ENCODE measurements around the gene NTNG1.

NTNG1 gene

DNA sequence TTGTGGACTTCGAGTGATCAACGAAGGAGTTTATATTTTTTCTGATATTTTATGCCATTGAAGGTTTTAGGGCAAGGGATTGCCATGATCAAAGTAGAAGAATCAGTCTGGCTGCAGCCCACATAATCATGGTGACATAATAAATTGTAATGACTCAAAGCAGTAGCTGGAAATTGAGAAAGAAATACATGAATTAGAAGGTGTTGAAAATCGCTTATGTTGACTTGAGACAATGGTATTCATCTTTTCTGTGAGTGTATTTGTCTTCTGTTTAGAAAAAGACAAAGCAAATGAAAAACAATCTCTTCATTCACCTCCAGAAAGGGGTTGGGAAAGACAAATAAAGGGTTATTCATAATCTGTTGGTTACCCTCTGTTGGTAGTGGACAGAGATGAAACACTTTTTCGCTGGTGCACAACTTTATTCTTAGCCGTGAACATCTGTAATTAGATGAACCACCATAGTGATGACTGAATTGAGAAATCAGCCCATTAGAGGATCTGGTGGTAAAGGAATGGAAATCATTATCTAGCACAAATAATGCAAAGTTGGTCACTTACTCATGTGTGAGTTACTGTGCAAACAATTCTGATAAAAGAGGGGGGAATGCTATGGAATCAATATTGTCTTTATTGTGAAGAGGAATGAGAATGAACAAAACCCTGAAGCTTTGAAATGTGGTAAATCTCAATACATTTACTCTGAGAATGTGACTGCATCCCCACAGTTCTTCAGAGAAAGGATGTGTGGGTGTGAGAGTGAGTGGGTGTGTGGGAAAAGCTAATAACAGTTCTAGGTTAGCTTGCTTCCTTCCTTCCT, 121.8 kb downstream of the NTNG1 start:
- DNase-seq (ENCODE audit: low read depth): no peak

GRCh38 chr1:107263291-107263915, 122.6 kb downstream of the NTNG1 start:
- no peak for DNase-seq (ENCODE audit: low read depth)

- no peak for DNase-seq (ENCODE audit: low read depth)
Observed at GRCh38 chr1:107264007-107264406, 123.2 kb downstream of the NTNG1 start.

DNA sequence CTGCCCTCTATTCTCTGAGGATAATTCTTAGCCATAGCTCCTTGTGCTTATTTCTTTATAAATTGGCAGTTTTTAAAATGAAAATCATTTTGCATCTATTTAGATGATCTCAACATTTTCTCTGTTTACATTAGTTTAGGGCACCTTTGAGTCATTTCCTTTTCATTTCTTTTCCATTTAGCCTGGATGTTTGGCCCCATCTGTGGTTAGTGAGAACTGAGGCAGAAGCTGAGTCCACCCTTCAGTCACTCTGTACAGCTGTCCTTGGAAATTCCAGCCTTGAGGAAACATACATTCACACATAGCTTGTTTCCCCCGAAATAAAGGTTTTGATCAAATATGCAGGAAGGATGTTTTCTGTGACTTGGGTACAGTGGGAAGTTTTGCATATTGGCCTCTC, 123.7 kb downstream of the NTNG1 start:
- DNase-seq (ENCODE audit: low read depth): no peak

- DNase-seq (ENCODE audit: low read depth): no peak
Observed at GRCh38 chr1:107267489-107267888, 126.7 kb downstream of the NTNG1 start.

- no peak for DNase-seq (ENCODE audit: low read depth)
Observed at GRCh38 chr1:107272321-107272720, 131.5 kb downstream of the NTNG1 start.

GRCh38 chr1:107273515-107273914, 132.7 kb downstream of the NTNG1 start:
- no peak for DNase-seq (ENCODE audit: low read depth)

GRCh38 chr1:107274227-107274626, 133.4 kb downstream of the NTNG1 start:
- DNase-seq (ENCODE audit: low read depth): no peak

DNA sequence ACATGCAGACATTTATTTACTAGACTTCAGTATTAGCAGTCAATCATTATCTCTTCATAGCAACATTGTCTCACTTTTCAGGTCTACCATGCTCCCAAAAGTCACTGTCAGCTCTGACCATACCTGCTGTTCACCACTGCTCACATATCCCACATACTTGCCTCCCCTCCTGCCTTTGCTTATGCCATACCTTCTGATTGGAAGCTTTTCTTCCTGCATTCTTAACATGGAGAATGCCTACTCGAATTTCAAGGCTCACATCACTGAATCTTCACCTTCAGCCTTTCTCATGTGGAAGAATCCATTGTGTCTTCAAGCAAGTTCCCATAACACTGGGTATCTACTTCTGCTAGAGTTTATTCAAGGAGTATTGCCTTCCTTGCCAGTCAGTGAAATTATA, 135.4 kb downstream of the NTNG1 start:
- DNase-seq (ENCODE audit: low read depth): no peak

DNA sequence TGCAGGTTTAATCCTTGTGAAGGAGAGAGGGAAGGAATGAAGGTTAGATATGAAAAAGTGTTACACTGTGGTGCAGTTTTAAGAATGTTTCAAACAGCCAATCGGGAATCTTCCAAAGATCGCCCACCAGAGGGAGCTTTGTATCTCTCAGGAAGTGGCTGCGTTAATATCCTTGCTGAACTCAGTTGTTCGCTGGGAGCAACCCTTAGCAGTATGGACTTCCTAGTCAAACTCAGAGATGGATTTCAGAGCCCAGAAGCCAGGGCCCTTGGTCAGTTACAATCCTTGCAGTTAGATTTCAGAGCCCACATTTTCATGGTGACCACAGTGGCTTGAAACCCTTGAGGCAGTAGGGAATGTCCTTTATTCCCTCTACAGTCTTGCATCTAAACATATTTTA, 136.2 kb downstream of the NTNG1 start:
- DNase-seq (ENCODE audit: low read depth): no peak

GRCh38 chr1:107286125-107286524, 145.3 kb downstream of the NTNG1 start:
- no peak for DNase-seq (ENCODE audit: low read depth)

DNA sequence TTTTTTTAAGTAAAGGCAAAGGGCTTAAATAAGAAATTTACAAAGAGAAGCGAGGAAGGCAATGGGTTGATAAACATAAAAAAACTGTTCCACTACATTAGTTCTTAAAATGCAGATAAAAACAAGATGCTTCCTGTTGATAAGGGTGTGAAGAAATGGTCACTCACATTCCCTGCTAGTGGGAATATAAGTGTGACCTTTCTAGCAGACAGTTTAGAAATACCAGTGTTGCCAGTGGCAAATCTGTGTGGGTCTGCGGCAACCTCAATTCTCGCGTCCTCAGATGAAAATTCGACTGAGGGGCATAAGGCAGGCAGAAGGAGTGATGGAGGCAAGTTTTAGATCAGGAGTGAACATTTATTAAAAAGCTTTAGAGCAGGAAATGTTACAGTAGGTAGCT, 151.1 kb downstream of the NTNG1 start:
- DNase-seq (ENCODE audit: low read depth): no peak

DNA sequence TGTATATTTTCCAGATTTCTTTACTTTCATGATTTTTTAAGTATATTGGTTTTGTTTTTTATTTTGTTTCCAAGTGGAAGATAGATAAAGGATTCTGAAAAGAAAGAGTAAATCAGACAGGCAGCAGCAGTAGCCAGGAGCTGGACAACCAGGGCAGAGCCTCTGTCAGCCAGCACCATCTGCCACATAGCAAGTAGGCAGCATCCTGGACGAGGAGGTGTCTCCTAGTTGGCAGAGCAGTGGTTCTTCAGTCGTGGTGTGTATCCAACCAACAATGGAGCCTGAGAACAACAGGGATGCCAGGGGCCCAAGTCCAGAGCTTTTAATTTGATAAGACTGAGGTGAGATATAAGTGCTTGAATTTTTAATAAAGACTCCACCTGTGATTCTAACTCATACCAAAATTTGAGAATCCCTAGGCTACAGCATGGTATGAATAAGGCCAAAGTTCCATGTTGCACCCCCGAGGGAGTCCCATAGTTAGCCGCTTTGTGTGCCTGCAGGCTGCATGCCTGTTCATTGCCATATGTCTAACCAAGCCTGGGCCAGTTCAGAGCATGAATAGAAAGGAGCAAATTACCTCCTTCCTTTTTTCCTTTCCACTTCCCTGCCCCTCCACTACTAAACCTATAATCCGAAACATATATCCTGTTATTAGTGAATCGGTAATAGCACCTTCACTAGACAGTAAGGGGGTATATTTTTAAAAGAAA, 153.2 kb downstream of the NTNG1 start:
- no peak for DNase-seq (ENCODE audit: low read depth)

DNA sequence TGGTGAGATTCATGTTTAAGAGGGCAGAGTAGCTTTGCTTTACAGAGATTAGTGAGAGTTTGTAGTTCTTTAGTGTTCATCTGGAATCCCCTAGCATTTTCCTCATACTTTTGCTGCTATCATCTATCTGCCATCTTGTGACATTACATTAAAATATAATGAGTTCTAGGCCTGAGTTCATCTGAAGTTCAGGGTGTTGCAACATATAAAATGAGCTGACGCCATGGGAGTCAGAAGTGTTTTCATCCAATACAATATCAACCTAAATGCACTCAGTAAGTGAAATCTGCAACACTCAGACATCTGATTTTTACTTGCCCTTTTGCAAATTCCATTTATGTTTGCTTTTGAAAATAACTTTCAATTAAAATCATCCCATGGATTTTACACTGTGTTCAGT, 153.8 kb downstream of the NTNG1 start:
- DNase-seq (ENCODE audit: low read depth): no peak

- no peak for DNase-seq (ENCODE audit: low read depth)
Observed at GRCh38 chr1:107297681-107298080, 156.8 kb downstream of the NTNG1 start.

DNA sequence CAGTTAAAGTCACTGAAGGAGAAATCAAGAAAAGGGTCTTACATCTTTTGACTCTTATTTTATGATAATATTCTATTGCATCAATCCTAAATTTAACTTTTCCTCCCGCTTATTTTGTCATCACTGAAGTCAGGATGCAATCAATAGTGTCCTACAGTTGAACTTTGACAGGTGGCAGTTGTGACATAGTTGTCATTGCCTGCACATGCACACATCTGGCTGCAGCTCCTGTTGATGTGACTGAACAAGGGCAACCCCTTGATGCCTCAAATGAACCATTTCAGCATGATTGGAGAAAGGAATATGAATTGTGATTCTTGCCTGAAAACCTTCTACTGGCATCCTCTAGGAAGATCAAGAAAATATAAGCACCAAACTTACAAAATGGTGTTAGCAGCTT, 157.7 kb downstream of the NTNG1 start:
- no peak for DNase-seq (ENCODE audit: low read depth)

- no peak for DNase-seq (ENCODE audit: low read depth)
Observed at GRCh38 chr1:107299521-107299920, 158.7 kb downstream of the NTNG1 start.

DNA sequence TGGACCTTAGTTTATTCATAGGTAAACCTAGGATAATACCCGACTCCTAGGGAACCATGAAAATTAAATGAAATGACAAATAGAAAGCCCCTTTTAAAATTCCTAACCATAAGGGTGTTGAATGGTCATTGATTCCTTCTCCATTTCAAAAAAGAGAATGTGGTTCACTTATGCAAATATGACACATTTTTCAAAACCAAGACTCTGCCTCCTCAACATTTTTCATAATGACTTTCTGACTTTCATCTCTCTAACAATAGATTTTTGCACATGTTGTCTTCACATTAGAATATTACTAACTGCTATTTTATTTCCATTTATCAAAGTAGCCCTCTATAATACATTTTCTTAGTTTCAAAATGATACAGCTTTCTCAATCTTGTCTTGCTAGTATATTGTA, 169.1 kb downstream of the NTNG1 start:
- DNase-seq (ENCODE audit: low read depth): no peak

GRCh38 chr1:107315652-107316051, 174.8 kb downstream of the NTNG1 start:
- DNase-seq (ENCODE audit: low read depth): no peak

DNA sequence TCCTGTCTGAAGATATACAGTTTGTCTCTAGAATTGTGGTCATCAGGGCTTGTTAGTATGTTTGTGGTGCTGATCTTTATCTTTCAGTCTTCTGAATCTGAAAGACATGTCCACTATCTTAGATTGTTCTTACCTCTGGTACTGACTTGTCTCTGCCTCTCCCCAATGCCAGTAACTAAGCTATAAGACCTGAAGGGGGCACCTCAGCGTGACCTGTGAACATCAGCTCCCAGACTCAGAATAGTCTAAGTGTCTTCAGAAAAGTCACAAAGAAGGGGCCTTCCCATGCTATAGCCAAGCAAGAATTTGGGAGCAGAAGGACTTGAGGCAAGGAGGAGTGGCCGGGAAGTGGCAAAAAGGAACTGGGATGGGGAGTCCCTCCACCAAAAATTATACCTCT, 178.1 kb downstream of the NTNG1 start:
- DNase-seq (ENCODE audit: low read depth): no peak

DNA sequence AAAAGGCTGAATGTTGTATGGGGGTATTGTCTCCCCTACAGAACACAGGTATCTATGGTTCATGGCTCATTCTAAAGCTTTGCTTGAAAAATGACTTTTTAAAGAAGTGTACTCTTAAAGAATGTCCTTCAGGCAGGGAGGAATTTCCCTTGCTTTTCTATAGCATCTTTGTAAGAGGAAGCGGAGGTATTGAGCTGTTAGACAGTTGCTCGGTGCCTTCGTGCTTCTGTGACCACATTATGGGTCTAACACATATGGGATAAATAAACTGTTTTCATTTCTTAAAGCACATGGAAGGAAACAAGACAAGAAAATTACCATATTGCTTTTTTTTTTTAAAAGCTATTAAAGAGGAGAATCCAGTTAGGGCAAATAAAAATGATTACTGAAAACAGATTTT, 182.9 kb downstream of the NTNG1 start:
- no peak for DNase-seq (ENCODE audit: low read depth)

GRCh38 chr1:107326824-107327445, 186.1 kb downstream of the NTNG1 start:
- no peak for DNase-seq (ENCODE audit: low read depth)

GRCh38 chr1:107327446-107327845, 186.6 kb downstream of the NTNG1 start:
- no peak for DNase-seq (ENCODE audit: low read depth)
